ENCODE measurements around the gene TRIM24.

The TRIM24 gene

GRCh38 chr7:138478499-138478908, 18.4 kb downstream of the TRIM24 start:
- H3K27me3 ChIP-seq (ENCODE audit: insufficient read depth, low read length, poor library complexity, severe bottlenecking), result no peaks in the 10 kb centered on the region
- H3K9ac ChIP-seq (ENCODE audit: low read depth, low read length, poor library complexity, severe bottlenecking), result no peak overlapping the region
- H3K36me3 ChIP-seq (ENCODE audit: insufficient read depth, low read length), result peaks cover 3% of the 10 kb centered on the region; the same call in 1 of the 2 replicates
- H4K20me1 ChIP-seq (ENCODE audit: insufficient read depth, low read length, poor library complexity, severe bottlenecking), result peaks cover 96% of the 10 kb centered on the region
- peak overlapping the region; percentile 49 for H3K4me2 ChIP-seq (ENCODE audit: low read depth, low read length, poor library complexity, severe bottlenecking)
- H3K9me2 ChIP-seq (replicated peaks; ENCODE audit: low read depth, low read length), result no peaks in the 10 kb centered on the region
- H3F3A ChIP-seq (ENCODE audit: low read depth), result no peaks in the 10 kb centered on the region
- H3K4me1 ChIP-seq (ENCODE audit: insufficient read depth, low read length, poor library complexity, severe bottlenecking), result peaks cover 20% of the 10 kb centered on the region
- peaks cover 99% of the 10 kb centered on the region for H3K79me2 ChIP-seq (ENCODE audit: insufficient read depth, low read length)
- no peak overlapping the region for H2AFZ ChIP-seq (ENCODE audit: low read length)
- TF ChIP-seq CTCF (conservative IDR thresholded peaks at IDR 0.05; ENCODE audit: low read length), result no peak
- TF ChIP-seq EZH2phosphoT487 (IDR thresholded peaks at IDR 0.05; ENCODE audit: borderline replicate concordance), result no peak
- H3K9me3 ChIP-seq (ENCODE audit: insufficient read depth, low read depth, low read length), result no peaks in the 10 kb centered on the region
- H3K4me3 ChIP-seq (ENCODE audit: low read length, poor library complexity, severe bottlenecking), result peak overlapping the region; percentile 35

- no peaks in the 10 kb centered on the region for H3K27me3 ChIP-seq (ENCODE audit: insufficient read depth, low read length, poor library complexity, severe bottlenecking)
- H3K36me3 ChIP-seq (ENCODE audit: insufficient read depth, low read length), result peaks cover 3% of the 10 kb centered on the region; the same call in 1 of the 2 replicates
- peaks cover 92% of the 10 kb centered on the region for H4K20me1 ChIP-seq (ENCODE audit: insufficient read depth, low read length, poor library complexity, severe bottlenecking)
- no peaks in the 10 kb centered on the region for H3K9me3 ChIP-seq (ENCODE audit: insufficient read depth, low read depth, low read length)
- no peak overlapping the region for H3K4me3 ChIP-seq (ENCODE audit: low read length, poor library complexity, severe bottlenecking)
- no peaks in the 10 kb centered on the region for H3K9me2 ChIP-seq (replicated peaks; ENCODE audit: low read depth, low read length)
- no peak for TF ChIP-seq EZH2phosphoT487 (IDR thresholded peaks at IDR 0.05; ENCODE audit: borderline replicate concordance)
- no peak for TF ChIP-seq CTCF (conservative IDR thresholded peaks at IDR 0.05; ENCODE audit: low read length)
- peaks cover 99% of the 10 kb centered on the region for H3K79me2 ChIP-seq (ENCODE audit: insufficient read depth, low read length)
- no peak overlapping the region for H2AFZ ChIP-seq (ENCODE audit: low read length)
- H3K9ac ChIP-seq (ENCODE audit: low read depth, low read length, poor library complexity, severe bottlenecking), result no peak overlapping the region
- peaks cover 3% of the 10 kb centered on the region; the same call in 1 of the 2 replicates for H3F3A ChIP-seq (ENCODE audit: low read depth)
- H3K4me2 ChIP-seq (ENCODE audit: low read depth, low read length, poor library complexity, severe bottlenecking), result no peak overlapping the region
- peaks cover 11% of the 10 kb centered on the region for H3K4me1 ChIP-seq (ENCODE audit: insufficient read depth, low read length, poor library complexity, severe bottlenecking)
These were observed 20.5 kb downstream of the TRIM24 start for GRCh38 chr7:138480527-138480926.

GRCh38 chr7:138481447-138482380, 21.7 kb downstream of the TRIM24 start:
- no peaks in the 10 kb centered on the region for H3K9me2 ChIP-seq (replicated peaks; ENCODE audit: low read depth, low read length)
- no peak for TF ChIP-seq CTCF (conservative IDR thresholded peaks at IDR 0.05; ENCODE audit: low read length)
- TF ChIP-seq EZH2phosphoT487 (IDR thresholded peaks at IDR 0.05; ENCODE audit: borderline replicate concordance), result no peak
- no peak overlapping the region for H3K4me2 ChIP-seq (ENCODE audit: low read depth, low read length, poor library complexity, severe bottlenecking)
- H3K9me3 ChIP-seq (ENCODE audit: insufficient read depth, low read depth, low read length), result no peaks in the 10 kb centered on the region
- peaks cover 99% of the 10 kb centered on the region for H3K79me2 ChIP-seq (ENCODE audit: insufficient read depth, low read length)
- peaks cover 3% of the 10 kb centered on the region; the same call in 1 of the 2 replicates for H3F3A ChIP-seq (ENCODE audit: low read depth)
- H3K4me1 ChIP-seq (ENCODE audit: insufficient read depth, low read length, poor library complexity, severe bottlenecking), result peaks cover 11% of the 10 kb centered on the region
- H3K4me3 ChIP-seq (ENCODE audit: low read length, poor library complexity, severe bottlenecking), result no peak overlapping the region
- no peak overlapping the region for H2AFZ ChIP-seq (ENCODE audit: low read length)
- H3K9ac ChIP-seq (ENCODE audit: low read depth, low read length, poor library complexity, severe bottlenecking), result no peak overlapping the region
- no peaks in the 10 kb centered on the region for H3K27me3 ChIP-seq (ENCODE audit: insufficient read depth, low read length, poor library complexity, severe bottlenecking)
- peaks cover 82% of the 10 kb centered on the region for H4K20me1 ChIP-seq (ENCODE audit: insufficient read depth, low read length, poor library complexity, severe bottlenecking)
- H3K36me3 ChIP-seq (ENCODE audit: insufficient read depth, low read length), result peaks cover 3% of the 10 kb centered on the region; the same call in 1 of the 2 replicates
